Measurements from ENCODE around the gene PSTPIP1. TPM values are rescaled to one million over a fixed set of nuclear protein-coding genes. Genes with fewer than 3 reads are reported as not detected.

The PSTPIP1 gene
- total RNA-seq, 4 donors from 2014 or later, result 7.7 to 11.8 (median 8.1) TPM

GRCh38 chr15:77002436-77002835 lies 7.5 kb downstream of the PSTPIP1 start:
- Histone ChIP-seq H3K27me3 (no peaks in the 10 kb centered on the region), H3K9me3 (no peaks in the 10 kb centered on the region), H3K4me1 (peaks cover 0 to 6% (median 2%) of the 10 kb centered on the region in 4 donors), H3K27ac (replicated peaks in 1 of 4) (peak overlapping the region in 2 of 4 donors; percentile 40 to 49), H3K4me3 (no peak overlapping the region), H3K36me3 (no peaks in the 10 kb centered on the region)
- intact Hi-C loops (cut with DNase I), result no loop called here
- 80% methylated on average over 7 of the region's 7 CpGs for WGBS
- no peak for DNase-seq (ENCODE audit: extremely low spot score)
- TF ChIP-seq, protein P1, sequence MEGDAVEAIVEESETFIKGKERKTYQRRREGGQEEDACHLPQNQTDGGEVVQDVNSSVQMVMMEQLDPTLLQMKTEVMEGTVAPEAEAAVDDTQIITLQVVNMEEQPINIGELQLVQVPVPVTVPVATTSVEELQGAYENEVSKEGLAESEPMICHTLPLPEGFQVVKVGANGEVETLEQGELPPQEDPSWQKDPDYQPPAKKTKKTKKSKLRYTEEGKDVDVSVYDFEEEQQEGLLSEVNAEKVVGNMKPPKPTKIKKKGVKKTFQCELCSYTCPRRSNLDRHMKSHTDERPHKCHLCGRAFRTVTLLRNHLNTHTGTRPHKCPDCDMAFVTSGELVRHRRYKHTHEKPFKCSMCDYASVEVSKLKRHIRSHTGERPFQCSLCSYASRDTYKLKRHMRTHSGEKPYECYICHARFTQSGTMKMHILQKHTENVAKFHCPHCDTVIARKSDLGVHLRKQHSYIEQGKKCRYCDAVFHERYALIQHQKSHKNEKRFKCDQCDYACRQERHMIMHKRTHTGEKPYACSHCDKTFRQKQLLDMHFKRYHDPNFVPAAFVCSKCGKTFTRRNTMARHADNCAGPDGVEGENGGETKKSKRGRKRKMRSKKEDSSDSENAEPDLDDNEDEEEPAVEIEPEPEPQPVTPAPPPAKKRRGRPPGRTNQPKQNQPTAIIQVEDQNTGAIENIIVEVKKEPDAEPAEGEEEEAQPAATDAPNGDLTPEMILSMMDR (IDR thresholded peaks at IDR 0.05), result no peak
- TF ChIP-seq EP300 (IDR thresholded peaks at IDR 0.05), result no peak
- no peak for TF ChIP-seq POLR2A (IDR thresholded peaks at IDR 0.05; ENCODE audit: low read depth)
- no peak for TF ChIP-seq POLR2AphosphoS5 (IDR thresholded peaks at IDR 0.05)

DNA sequence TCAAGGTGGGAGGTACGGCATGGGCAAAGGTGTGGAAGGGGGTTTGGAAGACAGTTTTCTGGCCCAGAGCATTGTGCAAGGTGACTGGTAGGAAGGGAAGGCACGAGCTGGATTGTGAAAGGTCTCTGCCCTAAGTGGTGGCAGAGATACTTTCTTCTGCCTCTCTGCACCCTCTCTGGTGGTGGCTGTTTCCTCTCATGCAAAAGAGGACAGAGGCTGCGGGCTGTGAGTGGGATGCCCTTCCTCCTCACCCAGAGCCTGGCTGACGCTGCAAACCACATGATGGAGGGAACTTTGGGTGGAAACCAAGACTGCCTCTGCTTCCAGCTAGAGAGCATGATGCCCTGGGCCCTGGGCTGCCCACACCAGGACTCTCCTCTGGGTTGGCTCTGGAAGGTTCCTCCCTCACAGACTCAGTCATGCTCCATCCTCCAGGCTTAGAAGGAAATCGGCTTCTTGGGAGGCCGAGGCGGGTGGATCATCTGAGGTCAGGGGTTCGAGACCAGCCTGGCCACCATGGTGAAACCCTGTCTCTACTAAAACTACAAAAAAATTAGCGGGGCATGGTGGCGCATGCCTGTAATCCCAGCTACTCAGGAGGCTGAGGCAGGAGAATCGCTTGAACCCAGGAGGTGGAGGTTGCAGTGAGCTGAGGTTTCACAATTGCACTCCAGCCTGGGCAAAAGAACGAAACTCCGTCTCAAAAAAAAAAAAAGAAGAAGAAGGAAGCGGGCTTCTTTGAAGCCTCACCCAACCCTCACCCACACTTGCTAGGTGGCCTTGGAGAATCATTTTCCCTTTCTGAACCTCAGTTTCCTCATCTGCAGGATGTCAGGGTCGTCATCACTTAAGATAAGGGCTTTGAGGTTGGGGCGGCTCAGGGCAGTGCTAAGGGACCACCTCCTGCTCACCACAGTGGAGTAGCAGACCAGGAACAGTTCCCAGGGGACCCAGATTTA lies 8.3 kb downstream of the PSTPIP1 start:
- Histone ChIP-seq H3K36me3 (no peaks in the 10 kb centered on the region), H3K4me3 (no peak overlapping the region), H3K27me3 (no peaks in the 10 kb centered on the region), H3K4me1 (no peaks in the 10 kb centered on the region), H3K9me3 (no peaks in the 10 kb centered on the region), H3K27ac (replicated peaks in 1 of 4) (peak overlapping the region in 3 of 4 donors; percentile 33 to 49 (median 40))
- intact Hi-C loops (cut with DNase I), result no loop called here
- 68% methylated on average over 11 of the region's 16 CpGs for WGBS
- TF ChIP-seq POLR2A (IDR thresholded peaks at IDR 0.05; ENCODE audit: low read depth) (no peak), EP300 (IDR thresholded peaks at IDR 0.05) (no peak), POLR2AphosphoS5 (IDR thresholded peaks at IDR 0.05) (peak; percentile 11 to 22)
- TF ChIP-seq, protein P1 (IDR thresholded peaks at IDR 0.05), result no peak
- no peak for DNase-seq (ENCODE audit: extremely low spot score)

DNA sequence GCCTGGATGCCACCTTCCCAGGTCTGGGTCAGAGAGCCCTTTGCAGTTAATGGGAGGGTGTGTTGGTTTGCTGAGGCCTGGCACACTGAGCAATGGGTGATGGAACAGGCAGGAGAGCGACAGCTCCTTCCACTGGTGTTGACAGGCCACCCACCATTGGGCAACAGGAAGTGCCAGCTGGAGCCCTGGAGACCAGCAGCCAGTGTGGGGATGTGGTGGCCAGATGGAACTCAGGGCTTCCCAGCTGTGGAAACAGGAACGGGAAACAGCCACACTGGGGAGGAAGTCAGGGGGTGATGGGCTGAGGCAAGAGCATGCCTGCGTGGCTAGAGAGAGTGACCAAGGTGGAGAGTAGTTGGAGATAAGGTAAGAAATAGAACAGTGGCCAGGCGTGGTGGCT lies 9.3 kb downstream of the PSTPIP1 start:
- Histone ChIP-seq H3K4me1 (no peaks in the 10 kb centered on the region), H3K27me3 (no peaks in the 10 kb centered on the region), H3K9me3 (no peaks in the 10 kb centered on the region), H3K27ac (replicated peaks in 1 of 4) (peak overlapping the region in 1 of 4 donors; percentile 40), H3K36me3 (no peaks in the 10 kb centered on the region), H3K4me3 (no peak overlapping the region)
- intact Hi-C loops (cut with DNase I), result no loop called here
- DNase-seq (ENCODE audit: extremely low spot score), result no peak
- 69% methylated on average over 4 of the region's 4 CpGs for WGBS
- TF ChIP-seq POLR2A (IDR thresholded peaks at IDR 0.05; ENCODE audit: low read depth) (no peak), POLR2AphosphoS5 (IDR thresholded peaks at IDR 0.05) (peak; percentile 33 to 35)
- TF ChIP-seq, protein P1 (IDR thresholded peaks at IDR 0.05), result no peak

GRCh38 chr15:77009176-77009575 lies 14.2 kb downstream of the PSTPIP1 start:
- WGBS, result 100% methylated on average over 3 of the region's 6 CpGs
- TF ChIP-seq POLR2A (IDR thresholded peaks at IDR 0.05; ENCODE audit: low read depth), result no peak
- no peak for TF ChIP-seq POLR2AphosphoS5 (IDR thresholded peaks at IDR 0.05)
- TF ChIP-seq, protein P1 (IDR thresholded peaks at IDR 0.05), result no peak
- TF ChIP-seq EP300 (IDR thresholded peaks at IDR 0.05), result no peak
- H3K36me3 ChIP-seq, result no peaks in the 10 kb centered on the region
- H3K9me3 ChIP-seq, result no peaks in the 10 kb centered on the region
- no peaks in the 10 kb centered on the region for H3K4me1 ChIP-seq
- no peak overlapping the region for H3K4me3 ChIP-seq
- no peak overlapping the region for H3K27ac ChIP-seq (replicated peaks in 1 of 4)
- no peak for DNase-seq (ENCODE audit: extremely low spot score)
- H3K27me3 ChIP-seq, result no peaks in the 10 kb centered on the region
- intact Hi-C loops (cut with DNase I), result no loop called here
